ENCODE results near the gene PTMA. TPM values are rescaled to one million over a fixed set of nuclear protein-coding genes. Genes with fewer than 3 reads are reported as not detected.

The PTMA gene
- total RNA-seq, 1 experiment from 2014 or later = 1,625 TPM

DNA sequence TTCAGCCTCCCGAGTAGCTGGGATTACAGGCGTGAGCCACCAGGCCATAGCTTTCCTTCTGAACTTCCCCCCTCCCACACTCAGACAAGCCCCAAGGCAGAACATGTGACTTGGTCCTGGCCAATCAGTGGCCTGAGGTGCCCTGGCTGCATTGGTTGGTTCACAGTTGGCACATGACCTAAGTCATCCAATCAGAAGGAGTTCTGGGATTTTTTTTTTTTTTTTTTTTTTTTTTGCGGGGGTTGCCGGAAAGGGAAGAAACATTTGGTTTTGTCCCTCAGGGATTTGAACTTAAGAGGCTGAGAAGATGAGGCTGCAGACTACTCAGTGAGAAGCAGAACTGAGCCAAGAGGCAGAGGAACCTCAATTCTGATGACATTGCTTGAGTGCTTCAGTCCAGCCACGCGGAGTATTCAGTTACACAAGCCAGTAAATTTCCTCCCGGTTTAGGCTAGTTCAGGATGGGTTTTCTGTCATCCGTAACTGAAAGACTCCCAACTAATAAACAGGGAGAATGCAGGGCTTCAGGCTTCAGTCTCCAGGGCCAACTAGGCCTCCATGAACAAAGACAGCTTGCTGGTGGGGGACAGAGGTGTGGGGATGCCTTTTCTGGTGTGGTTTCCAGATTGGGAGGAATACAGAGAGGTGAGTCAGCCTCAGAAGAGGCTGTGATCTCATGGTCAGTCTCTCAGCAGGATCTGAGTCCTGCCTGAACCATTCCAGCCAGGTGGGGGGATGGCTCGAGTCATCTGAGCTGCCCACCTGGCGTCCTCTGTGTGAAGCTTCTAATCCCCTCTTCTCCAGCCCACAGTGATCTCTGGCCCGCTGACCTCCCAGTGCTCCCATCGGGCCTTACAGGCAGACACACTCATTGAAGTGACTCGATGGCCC lies 9.2 kb downstream of the PTMA start:
- Histone ChIP-seq H3K27ac (ENCODE audit: low read length) (no peak overlapping the region), H3K4me1 (ENCODE audit: insufficient read depth, low read length) (peaks cover 18% of the 10 kb centered on the region), H3K9ac (ENCODE audit: low read length) (no peak overlapping the region), H3F3A (ENCODE audit: low read length, unreplicated experiment) (no peaks in the 10 kb centered on the region), H3K4me3 (ENCODE audit: low read length) (no peak overlapping the region), H3K4me2 (ENCODE audit: low read length) (no peak overlapping the region), H3K79me2 (ENCODE audit: low read length) (peaks cover 5% of the 10 kb centered on the region), H3K9me2 (replicated peaks; ENCODE audit: low read length) (no peaks in the 10 kb centered on the region), H3K36me3 (ENCODE audit: low read depth, low read length) (peaks cover 6% of the 10 kb centered on the region; the same call in 1 of the 2 replicates), H4K20me1 (ENCODE audit: low read length) (peaks cover under 1% of the 10 kb centered on the region), H3K9me3 (ENCODE audit: low read length) (no peaks in the 10 kb centered on the region), H2AFZ (ENCODE audit: low read length) (no peak overlapping the region), H3K27me3 (ENCODE audit: low read length) (no peaks in the 10 kb centered on the region)
- ATAC-seq (no peak), DNase-seq (peak; percentile 45)
- intact Hi-C loops (cut with micrococcal nuclease) = no loop called here
- BruUV-seq (replicated peaks) = no TSS peak
- CTCF ChIA-PET = interaction anchor here (0.7 to 4.1 kb wide), 2 partner anchors 40 to 75 kb away, joined by 3 to 108 read pairs; no protein-coding TSS in a partner anchor
- TF ChIP-seq, protein P1, sequence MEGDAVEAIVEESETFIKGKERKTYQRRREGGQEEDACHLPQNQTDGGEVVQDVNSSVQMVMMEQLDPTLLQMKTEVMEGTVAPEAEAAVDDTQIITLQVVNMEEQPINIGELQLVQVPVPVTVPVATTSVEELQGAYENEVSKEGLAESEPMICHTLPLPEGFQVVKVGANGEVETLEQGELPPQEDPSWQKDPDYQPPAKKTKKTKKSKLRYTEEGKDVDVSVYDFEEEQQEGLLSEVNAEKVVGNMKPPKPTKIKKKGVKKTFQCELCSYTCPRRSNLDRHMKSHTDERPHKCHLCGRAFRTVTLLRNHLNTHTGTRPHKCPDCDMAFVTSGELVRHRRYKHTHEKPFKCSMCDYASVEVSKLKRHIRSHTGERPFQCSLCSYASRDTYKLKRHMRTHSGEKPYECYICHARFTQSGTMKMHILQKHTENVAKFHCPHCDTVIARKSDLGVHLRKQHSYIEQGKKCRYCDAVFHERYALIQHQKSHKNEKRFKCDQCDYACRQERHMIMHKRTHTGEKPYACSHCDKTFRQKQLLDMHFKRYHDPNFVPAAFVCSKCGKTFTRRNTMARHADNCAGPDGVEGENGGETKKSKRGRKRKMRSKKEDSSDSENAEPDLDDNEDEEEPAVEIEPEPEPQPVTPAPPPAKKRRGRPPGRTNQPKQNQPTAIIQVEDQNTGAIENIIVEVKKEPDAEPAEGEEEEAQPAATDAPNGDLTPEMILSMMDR (conservative IDR thresholded peaks at IDR 0.05; ENCODE audit: low read depth, low read length) = no peak
- TF ChIP-seq EZH2phosphoT487 (IDR thresholded peaks at IDR 0.05; ENCODE audit: borderline replicate concordance, low read length) (no peak), EZH2 (IDR thresholded peaks at IDR 0.05; ENCODE audit: low read length, unreplicated experiment) (no peak)
- POLR2A ChIA-PET (ENCODE audit: unreplicated experiment) = no interaction called here

DNA sequence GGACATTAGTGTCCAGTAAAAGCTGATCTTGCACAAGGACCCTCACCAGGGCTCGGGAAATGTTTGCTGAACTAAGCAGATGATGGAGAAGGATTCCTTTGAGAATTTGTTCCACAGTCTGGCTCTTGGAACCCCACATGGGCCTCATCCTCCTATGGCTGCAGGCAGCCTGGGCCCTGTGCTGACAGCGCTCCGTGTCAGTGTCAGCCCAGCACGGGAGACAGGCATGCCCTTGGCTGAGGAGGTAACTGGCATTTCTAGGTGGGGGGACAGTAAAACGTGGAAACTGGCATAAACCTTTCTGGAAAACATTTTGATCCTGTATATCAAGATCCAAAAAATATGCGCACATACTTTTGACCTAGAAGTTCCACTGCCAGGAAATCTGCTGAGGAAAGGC lies 10.5 kb downstream of the PTMA start:
- H4K20me1 ChIP-seq (ENCODE audit: low read length) = no peaks in the 10 kb centered on the region
- peaks cover 18% of the 10 kb centered on the region for H3K4me1 ChIP-seq (ENCODE audit: insufficient read depth, low read length)
- DNase-seq (no peak), ATAC-seq (no peak)
- H3K79me2 ChIP-seq (ENCODE audit: low read length) = no peaks in the 10 kb centered on the region
- no peak for TF ChIP-seq EZH2 (IDR thresholded peaks at IDR 0.05; ENCODE audit: low read length, unreplicated experiment)
- TF ChIP-seq EZH2phosphoT487 (IDR thresholded peaks at IDR 0.05; ENCODE audit: borderline replicate concordance, low read length) = no peak
- TF ChIP-seq, protein P1 (conservative IDR thresholded peaks at IDR 0.05; ENCODE audit: low read depth, low read length) = no peak
- no peaks in the 10 kb centered on the region for H3K9me3 ChIP-seq (ENCODE audit: low read length)
- H3K27me3 ChIP-seq (ENCODE audit: low read length) = no peaks in the 10 kb centered on the region
- no peak overlapping the region for H3K27ac ChIP-seq (ENCODE audit: low read length)
- H3K36me3 ChIP-seq (ENCODE audit: low read depth, low read length) = no peaks in the 10 kb centered on the region
- H3F3A ChIP-seq (ENCODE audit: low read length, unreplicated experiment) = no peaks in the 10 kb centered on the region
- H3K9ac ChIP-seq (ENCODE audit: low read length) = no peak overlapping the region
- BruUV-seq (replicated peaks) = no TSS peak
- no peak overlapping the region for H2AFZ ChIP-seq (ENCODE audit: low read length)
- CTCF ChIA-PET = no interaction called here
- H3K4me3 ChIP-seq (ENCODE audit: low read length) = no peak overlapping the region
- H3K4me2 ChIP-seq (ENCODE audit: low read length) = no peak overlapping the region
- no peaks in the 10 kb centered on the region for H3K9me2 ChIP-seq (replicated peaks; ENCODE audit: low read length)
- intact Hi-C loops (cut with micrococcal nuclease) = no loop called here
- POLR2A ChIA-PET (ENCODE audit: unreplicated experiment) = no interaction called here
